ENCODE measurements around the gene KANSL1.
"Not testable (repeated sequence)": the region's sequence is repeated elsewhere in the genome, so short reads cannot be mapped to it uniquely, and the experiment has no call there.

DNA sequence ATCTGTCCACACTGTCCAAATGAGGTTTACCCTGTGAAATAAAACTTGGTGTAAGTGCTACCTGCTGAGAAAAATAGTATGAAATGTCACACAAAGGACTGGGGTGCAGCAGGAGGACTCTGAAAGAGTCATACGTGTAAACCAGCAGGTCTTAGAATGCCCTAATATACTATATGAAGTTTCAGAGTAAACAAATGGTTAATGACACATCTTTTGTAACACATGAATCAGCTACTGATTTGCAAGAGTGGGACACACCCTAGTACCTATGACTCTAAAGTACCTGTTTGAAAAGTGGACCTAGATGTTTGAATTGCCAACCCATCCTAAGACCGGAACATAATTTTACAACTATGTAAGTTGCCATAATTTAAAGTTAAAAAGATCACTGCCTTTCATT is 29.8 kb upstream of the KANSL1 start:
- not testable (repeated sequence) for TF ChIP-seq CTCF, EP300 (IDR thresholded peaks at IDR 0.05)

All from gastroesophageal sphincter (tissue), 3 donors.